22Rv1 (cell line): ENCODE results near the gene TUBGCP5.
A peak's percentile ranks its signal among the peaks of the same experiment; 100 is the strongest.
"Not testable (repeated sequence)": the region's sequence is repeated elsewhere in the genome, so short reads cannot be mapped to it uniquely, and the experiment has no call there.

ENCODE experiments used
- H3K27ac ChIP-seq: fragments of 450-650 bp; 2 replicates; pipeline ENCODE4 v1.5.1; 2017
- ZFX ChIP-seq: fragments of 450-650 bp; IDR thresholded peaks from 2 replicates; pipeline ENCODE4 v1.6.1; 2017; ENCODE audit warnings: antibody characterized with exemption, borderline replicate concordance
- TF ChIP-seq, protein P1 (sequence below): fragments of 450-650 bp; IDR thresholded peaks from 2 replicates; pipeline ENCODE4 v1.5.1; 2017; ENCODE audit warnings: mild to moderate bottlenecking

The TUBGCP5 gene

GRCh38 chr15:23038726-23039142 is 635 bp downstream of the TUBGCP5 start:
- TF ChIP-seq, protein P1, sequence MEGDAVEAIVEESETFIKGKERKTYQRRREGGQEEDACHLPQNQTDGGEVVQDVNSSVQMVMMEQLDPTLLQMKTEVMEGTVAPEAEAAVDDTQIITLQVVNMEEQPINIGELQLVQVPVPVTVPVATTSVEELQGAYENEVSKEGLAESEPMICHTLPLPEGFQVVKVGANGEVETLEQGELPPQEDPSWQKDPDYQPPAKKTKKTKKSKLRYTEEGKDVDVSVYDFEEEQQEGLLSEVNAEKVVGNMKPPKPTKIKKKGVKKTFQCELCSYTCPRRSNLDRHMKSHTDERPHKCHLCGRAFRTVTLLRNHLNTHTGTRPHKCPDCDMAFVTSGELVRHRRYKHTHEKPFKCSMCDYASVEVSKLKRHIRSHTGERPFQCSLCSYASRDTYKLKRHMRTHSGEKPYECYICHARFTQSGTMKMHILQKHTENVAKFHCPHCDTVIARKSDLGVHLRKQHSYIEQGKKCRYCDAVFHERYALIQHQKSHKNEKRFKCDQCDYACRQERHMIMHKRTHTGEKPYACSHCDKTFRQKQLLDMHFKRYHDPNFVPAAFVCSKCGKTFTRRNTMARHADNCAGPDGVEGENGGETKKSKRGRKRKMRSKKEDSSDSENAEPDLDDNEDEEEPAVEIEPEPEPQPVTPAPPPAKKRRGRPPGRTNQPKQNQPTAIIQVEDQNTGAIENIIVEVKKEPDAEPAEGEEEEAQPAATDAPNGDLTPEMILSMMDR, result no peak
- TF ChIP-seq ZFX, result no peak
- peak overlapping the region; percentile 80 for H3K27ac ChIP-seq

DNA sequence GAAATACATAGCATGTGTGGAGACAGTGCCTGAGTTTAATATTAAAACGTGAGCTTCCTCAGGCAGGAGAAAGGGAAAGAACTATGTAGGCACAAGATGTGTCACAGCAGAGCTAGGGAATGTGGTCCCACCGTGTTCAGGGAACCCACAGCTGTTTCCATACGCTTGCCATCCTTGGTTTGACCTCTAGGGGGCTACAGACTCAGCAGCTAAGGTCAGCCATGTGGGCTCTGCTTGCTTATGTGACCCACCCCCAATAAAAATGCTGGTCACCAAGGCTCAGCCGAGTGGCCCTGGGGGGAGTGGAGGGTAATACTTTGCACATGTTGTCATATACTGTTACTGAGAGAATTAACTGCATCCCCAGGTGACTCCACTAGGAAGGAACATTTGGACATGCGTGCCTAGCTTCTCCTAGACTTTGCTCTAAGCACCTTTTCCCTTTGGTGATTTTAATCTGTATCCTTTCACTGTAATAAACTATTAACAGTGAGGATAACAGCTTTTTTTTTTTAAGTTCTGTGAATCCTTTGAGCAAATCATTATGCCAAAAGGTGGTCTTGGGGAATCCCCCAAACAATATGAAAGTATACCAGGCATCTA is 3.3 kb downstream of the TUBGCP5 start:
- H3K27ac ChIP-seq, result no peak overlapping the region
- TF ChIP-seq, protein P1, result peak; percentile 89
- no peak for TF ChIP-seq ZFX

DNA sequence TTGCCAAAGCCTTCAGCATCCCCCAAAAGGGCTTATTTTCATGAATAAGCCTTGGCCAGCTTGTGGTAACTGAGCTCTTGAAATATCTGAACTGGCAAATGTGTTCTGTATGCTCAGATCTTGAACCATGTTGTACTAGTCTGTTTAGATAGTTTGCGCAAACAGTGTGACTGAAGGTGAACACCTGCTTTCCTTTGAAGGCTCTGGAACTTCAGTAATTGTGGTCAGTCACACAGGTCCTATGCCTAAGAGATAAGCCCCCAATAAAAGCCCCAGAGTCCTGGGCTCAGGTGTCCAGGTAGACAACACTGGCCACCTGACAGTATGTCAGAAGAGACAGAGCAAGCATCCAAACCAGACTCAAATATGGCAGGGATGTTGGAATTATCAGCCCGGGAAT is 5.4 kb downstream of the TUBGCP5 start:
- no peak for TF ChIP-seq ZFX
- TF ChIP-seq, protein P1, result no peak
- H3K27ac ChIP-seq, result no peak overlapping the region

GRCh38 chr15:23026218-23026617 is 13.2 kb downstream of the TUBGCP5 start:
- no peak overlapping the region for H3K27ac ChIP-seq
- TF ChIP-seq, protein P1, result no peak
- TF ChIP-seq ZFX, result no peak

DNA sequence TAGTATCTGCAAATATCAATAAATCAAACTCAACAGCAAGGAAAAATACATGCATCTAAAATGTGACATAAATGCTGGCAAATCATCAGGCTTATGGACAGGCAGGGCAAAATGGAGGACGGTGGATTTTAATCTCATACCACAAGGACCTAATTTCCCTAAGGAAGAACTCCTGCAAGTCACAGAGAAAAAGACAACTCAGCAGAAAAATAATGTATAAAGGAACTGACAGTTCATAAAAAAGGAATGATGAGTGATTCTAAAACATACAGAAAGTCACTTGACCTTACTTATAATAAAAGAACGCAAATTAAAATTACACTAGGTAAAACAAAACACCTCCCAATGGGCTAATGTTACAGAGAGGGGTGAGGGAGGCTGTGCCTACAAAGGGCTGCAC is 17.2 kb downstream of the TUBGCP5 start:
- H3K27ac ChIP-seq, result no peak overlapping the region
- TF ChIP-seq, protein P1, result no peak
- no peak for TF ChIP-seq ZFX

- TF ChIP-seq, protein P1, result no peak
- no peak for TF ChIP-seq ZFX
- H3K27ac ChIP-seq, result no peak overlapping the region
These were observed 24.9 kb downstream of the TUBGCP5 start for GRCh38 chr15:23014394-23015000.

DNA sequence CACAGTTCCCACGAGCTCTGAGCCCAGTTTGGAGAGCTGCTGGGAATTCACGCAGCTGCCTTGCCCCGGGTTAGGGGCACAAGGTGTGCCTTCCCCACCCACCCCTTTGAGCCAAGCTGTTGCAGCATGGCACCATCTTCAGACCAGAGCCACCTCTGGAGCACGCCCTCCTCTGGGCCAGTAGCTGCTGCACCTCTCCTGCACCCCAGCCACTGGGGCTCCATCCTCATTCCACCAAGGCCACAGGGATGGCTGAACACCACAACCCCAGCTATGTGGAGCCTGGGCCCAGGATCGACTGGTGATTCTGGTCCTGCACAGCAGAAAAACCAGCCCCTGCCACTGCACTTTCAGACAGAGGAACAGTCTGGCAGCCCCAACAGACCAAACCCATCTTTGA is 25.7 kb downstream of the TUBGCP5 start:
- no peak overlapping the region for H3K27ac ChIP-seq
- TF ChIP-seq ZFX, result no peak

GRCh38 chr15:23012616-23013015 is 26.8 kb downstream of the TUBGCP5 start:
- not testable (repeated sequence) for H3K27ac ChIP-seq
